Measurements from ENCODE around the gene IL34. TPM values are rescaled to one million over a fixed set of nuclear protein-coding genes. Genes with fewer than 3 reads are reported as not detected.

IL34 gene
- total RNA-seq, 2 experiments from 2014 or later, result not detected

DNA sequence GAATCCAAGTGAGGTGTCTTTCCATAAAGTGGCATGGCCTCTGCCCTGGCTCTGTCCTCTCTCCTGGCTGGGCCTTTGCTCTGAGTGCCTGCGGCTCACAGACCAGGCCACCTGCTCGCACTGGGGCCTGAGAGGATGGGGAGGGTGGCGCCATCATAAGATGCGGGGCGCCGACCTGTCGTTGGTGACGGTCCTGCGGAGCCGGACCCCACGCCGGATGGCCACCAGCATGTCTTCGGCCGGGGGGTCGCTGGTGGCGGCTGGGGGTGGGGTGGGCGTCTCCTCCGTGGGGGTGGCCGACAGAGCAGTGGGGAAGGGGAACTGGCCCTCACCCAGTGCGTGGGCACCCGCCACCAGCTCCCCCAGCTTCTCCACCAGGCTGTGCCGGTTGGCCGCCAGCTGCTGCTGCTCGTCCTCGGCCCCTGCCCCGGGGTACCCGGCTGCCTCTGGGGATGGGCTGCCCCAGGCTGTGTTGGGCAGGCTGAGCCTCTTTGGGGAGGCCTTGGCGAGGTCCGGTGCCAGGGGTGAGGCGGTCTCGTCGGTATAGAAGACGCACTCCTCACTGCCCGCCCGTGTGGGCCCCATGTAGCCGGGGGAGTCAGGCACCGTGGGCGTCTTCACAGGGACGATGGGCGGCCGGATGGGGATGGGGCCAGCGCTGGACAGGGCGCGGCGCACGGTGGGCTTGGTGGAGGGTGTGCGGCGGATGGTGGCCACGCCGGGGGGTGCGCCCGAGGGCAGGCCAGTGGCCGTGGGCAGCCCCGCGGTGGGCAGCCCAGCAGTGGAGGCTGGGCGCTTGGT lies 17.4 kb downstream of the IL34 start:
- Histone ChIP-seq H3K79me2 (ENCODE audit: insufficient read depth, low read depth, low read length) (no peaks in the 10 kb centered on the region), H3K4me3 (ENCODE audit: low read depth, low read length, poor library complexity, severe bottlenecking) (no peak overlapping the region), H4K20me1 (ENCODE audit: insufficient read depth, low read length) (no peaks in the 10 kb centered on the region), H3K27ac (ENCODE audit: low read depth, low read length, poor library complexity, severe bottlenecking) (no peak overlapping the region), H3K9me2 (ENCODE audit: insufficient read depth, low read length) (no peaks in the 10 kb centered on the region), H3K36me3 (ENCODE audit: insufficient read depth, low read length) (no peaks in the 10 kb centered on the region), H3K4me1 (ENCODE audit: insufficient read depth, low read length, poor library complexity, severe bottlenecking) (no peaks in the 10 kb centered on the region), H2AFZ (ENCODE audit: low read length) (no peak overlapping the region), H3K4me2 (ENCODE audit: low read length) (no peak overlapping the region), H3K9me3 (ENCODE audit: low read length) (no peaks in the 10 kb centered on the region)
- TF ChIP-seq EZH2phosphoT487 (IDR thresholded peaks at IDR 0.05; ENCODE audit: borderline replicate concordance, low read depth, low read length), result no peak
- TF ChIP-seq, protein P1, sequence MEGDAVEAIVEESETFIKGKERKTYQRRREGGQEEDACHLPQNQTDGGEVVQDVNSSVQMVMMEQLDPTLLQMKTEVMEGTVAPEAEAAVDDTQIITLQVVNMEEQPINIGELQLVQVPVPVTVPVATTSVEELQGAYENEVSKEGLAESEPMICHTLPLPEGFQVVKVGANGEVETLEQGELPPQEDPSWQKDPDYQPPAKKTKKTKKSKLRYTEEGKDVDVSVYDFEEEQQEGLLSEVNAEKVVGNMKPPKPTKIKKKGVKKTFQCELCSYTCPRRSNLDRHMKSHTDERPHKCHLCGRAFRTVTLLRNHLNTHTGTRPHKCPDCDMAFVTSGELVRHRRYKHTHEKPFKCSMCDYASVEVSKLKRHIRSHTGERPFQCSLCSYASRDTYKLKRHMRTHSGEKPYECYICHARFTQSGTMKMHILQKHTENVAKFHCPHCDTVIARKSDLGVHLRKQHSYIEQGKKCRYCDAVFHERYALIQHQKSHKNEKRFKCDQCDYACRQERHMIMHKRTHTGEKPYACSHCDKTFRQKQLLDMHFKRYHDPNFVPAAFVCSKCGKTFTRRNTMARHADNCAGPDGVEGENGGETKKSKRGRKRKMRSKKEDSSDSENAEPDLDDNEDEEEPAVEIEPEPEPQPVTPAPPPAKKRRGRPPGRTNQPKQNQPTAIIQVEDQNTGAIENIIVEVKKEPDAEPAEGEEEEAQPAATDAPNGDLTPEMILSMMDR (conservative IDR thresholded peaks at IDR 0.05; ENCODE audit: low read length), result no peak
- ChIA-PET CTCF (ENCODE audit: unreplicated experiment) (no interaction called here), POLR2A (no interaction called here)
- BruUV-seq (replicated peaks), result no TSS peak
- DNase-seq (ENCODE audit: low spot score), result no peak
- intact Hi-C loops (cut with micrococcal nuclease; ENCODE audit: unreplicated experiment), result no loop called here

DNA sequence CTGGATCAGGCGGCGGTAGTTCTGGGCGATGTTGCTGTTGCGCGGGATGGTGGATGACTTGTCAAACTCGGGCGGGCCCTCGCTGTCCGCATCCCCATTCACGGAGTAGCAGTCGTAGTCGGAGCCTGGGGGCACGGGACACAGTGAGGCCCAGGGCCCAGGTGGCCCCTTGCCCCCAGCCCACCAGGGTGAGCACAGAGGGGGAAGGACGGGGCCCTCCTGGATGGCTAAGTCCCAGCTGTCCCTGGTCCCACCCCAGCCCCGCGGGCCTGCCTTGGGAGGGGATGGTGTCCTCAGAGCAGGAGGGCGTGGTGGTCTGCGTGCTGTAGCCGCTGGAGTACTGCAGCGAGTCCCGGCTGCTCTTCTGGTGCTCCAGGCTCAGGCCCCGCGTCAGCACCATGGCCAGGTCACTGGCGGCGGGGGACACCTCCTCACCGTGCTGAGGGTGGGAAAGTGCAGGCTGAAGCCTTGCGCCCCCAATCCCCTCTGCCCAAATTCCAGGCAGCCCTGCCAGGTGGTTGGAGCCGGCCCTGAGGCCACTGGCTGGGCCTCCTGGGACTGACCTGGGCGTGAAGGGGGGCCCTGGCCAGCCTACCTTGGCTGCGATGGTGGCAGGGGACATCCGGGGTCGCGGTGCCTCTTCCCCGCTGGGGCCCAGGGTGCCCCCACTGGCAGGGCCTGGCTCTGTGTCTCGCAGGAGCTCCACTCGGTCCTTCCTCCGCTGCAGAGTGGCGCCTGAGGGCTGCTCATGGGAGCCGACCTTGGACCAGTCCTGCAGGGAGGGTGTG lies 18.2 kb downstream of the IL34 start:
- Histone ChIP-seq H2AFZ (ENCODE audit: low read length) (no peak overlapping the region), H3K4me1 (ENCODE audit: insufficient read depth, low read length, poor library complexity, severe bottlenecking) (no peaks in the 10 kb centered on the region), H3K36me3 (ENCODE audit: insufficient read depth, low read length) (no peaks in the 10 kb centered on the region), H3K4me3 (ENCODE audit: low read depth, low read length, poor library complexity, severe bottlenecking) (no peak overlapping the region), H3K9me3 (ENCODE audit: low read length) (no peaks in the 10 kb centered on the region), H3K9me2 (ENCODE audit: insufficient read depth, low read length) (no peaks in the 10 kb centered on the region), H3K4me2 (ENCODE audit: low read length) (no peak overlapping the region), H3K79me2 (ENCODE audit: insufficient read depth, low read depth, low read length) (no peaks in the 10 kb centered on the region), H3K27ac (ENCODE audit: low read depth, low read length, poor library complexity, severe bottlenecking) (no peak overlapping the region), H4K20me1 (ENCODE audit: insufficient read depth, low read length) (no peaks in the 10 kb centered on the region)
- CTCF ChIA-PET (ENCODE audit: unreplicated experiment), result no interaction called here
- BruUV-seq (replicated peaks), result no TSS peak
- POLR2A ChIA-PET, result no interaction called here
- intact Hi-C loops (cut with micrococcal nuclease; ENCODE audit: unreplicated experiment), result no loop called here
- DNase-seq (ENCODE audit: low spot score), result no peak
- TF ChIP-seq, protein P1 (conservative IDR thresholded peaks at IDR 0.05; ENCODE audit: low read length), result no peak
- TF ChIP-seq EZH2phosphoT487 (IDR thresholded peaks at IDR 0.05; ENCODE audit: borderline replicate concordance, low read depth, low read length), result no peak

Data from OCI-LY7 (cell line).